ENCODE data around the gene GBP3.
"Not testable (repeated sequence)": the region's sequence is repeated elsewhere in the genome, so short reads cannot be mapped to it uniquely, and the experiment has no call there.

Gene GBP3

DNA sequence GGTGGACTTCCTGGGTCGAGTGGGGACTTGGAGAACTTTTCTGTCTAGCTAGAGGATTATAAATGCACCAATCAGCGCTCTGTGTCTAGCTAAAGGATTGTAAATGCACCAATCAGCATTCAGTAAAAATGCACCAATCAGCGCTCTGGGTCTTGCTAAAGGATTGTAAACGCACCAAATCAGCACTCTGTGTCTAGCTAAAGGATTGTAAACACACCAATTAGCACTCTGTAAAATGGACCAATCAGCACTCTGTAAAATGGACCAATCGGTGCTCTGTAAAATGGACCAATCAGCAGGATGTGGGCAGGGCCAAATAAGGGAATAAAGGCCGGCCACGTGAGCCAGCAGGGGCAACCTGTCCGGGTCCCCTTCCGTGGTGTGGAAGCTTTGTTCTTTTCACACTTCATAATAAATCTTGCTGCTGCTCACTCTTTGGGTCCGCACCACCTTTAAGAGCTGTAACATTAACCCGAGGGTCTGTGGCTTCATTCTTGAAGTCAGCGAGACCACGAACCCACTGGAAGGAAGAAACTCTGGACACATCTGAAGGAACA, 48.0 kb downstream of the GBP3 start:
- H2BK12ac ChIP-seq (ENCODE audit: low read length); H3K4me3 ChIP-seq (ENCODE audit: low read length in 2 of 2); H3K27me3 ChIP-seq (ENCODE audit: control insufficient read depth in 3 of 3, insufficient read depth in 3 of 3, low read depth in 1 of 3, low read length in 3 of 3); H3K27ac ChIP-seq (replicated peaks; ENCODE audit: low read length); H2AK5ac ChIP-seq (ENCODE audit: low read depth, low read length); DNase-seq (ENCODE audit: low spot score); H4K8ac ChIP-seq (ENCODE audit: low read depth, low read length); H3K23ac ChIP-seq (ENCODE audit: low read depth, low read length, poor library complexity); H4K91ac ChIP-seq (ENCODE audit: low read depth, low read length, poor library complexity); H3K79me1 ChIP-seq (ENCODE audit: low read depth, low read length); H3K9ac ChIP-seq (ENCODE audit: low read depth, low read length, poor library complexity); H3K9me3 ChIP-seq (replicated peaks in 1 of 2; ENCODE audit: control insufficient read depth in 2 of 2, insufficient read depth in 1 of 2, low read depth in 1 of 2, low read length in 2 of 2); H3K4me2 ChIP-seq (ENCODE audit: insufficient read depth, low read length, poor library complexity, severe bottlenecking); H2BK5ac ChIP-seq (ENCODE audit: low read length); H2BK15ac ChIP-seq (ENCODE audit: low read length); H3K4ac ChIP-seq (ENCODE audit: low read length); H3K4me1 ChIP-seq (ENCODE audit: control insufficient read depth in 2 of 2, insufficient read depth in 1 of 2, low read depth in 1 of 2, low read length in 2 of 2); H3K18ac ChIP-seq (ENCODE audit: low read length); H2BK120ac ChIP-seq (ENCODE audit: low read depth, low read length); H2AFZ ChIP-seq (ENCODE audit: low read length); H3K14ac ChIP-seq (ENCODE audit: low read length): not testable (repeated sequence)
- WGBS, 2 donors (ENCODE audit: extremely low coverage in 2 of 2, insufficient read length in 2 of 2, insufficient replicate concordance in 1 of 2) = no CpG with 5 or more reads among the region's 13 CpGs
- peaks cover 0 to 40% of the 10 kb centered on the region in 2 donors for H3K36me3 ChIP-seq (replicated peaks in 1 of 2; ENCODE audit: control insufficient read depth in 2 of 2, insufficient read depth in 2 of 2, low read length in 2 of 2)

- Histone ChIP-seq H3K4me2 (ENCODE audit: insufficient read depth, low read length, poor library complexity, severe bottlenecking) (no peak overlapping the region), H2AK5ac (ENCODE audit: low read depth, low read length) (no peak overlapping the region), H2BK120ac (ENCODE audit: low read depth, low read length) (no peak overlapping the region), H3K79me1 (ENCODE audit: low read depth, low read length) (peaks cover 3% of the 10 kb centered on the region), H3K27me3 (ENCODE audit: control insufficient read depth in 3 of 3, insufficient read depth in 3 of 3, low read depth in 1 of 3, low read length in 3 of 3) (no peaks in the 10 kb centered on the region), H3K9me3 (replicated peaks in 1 of 2; ENCODE audit: control insufficient read depth in 2 of 2, insufficient read depth in 1 of 2, low read depth in 1 of 2, low read length in 2 of 2) (peaks cover 0 to 3% of the 10 kb centered on the region in 2 donors), H3K14ac (ENCODE audit: low read length) (no peak overlapping the region), H2BK15ac (ENCODE audit: low read length) (no peak overlapping the region), H3K18ac (ENCODE audit: low read length) (no peak overlapping the region), H2BK5ac (ENCODE audit: low read length) (no peak overlapping the region), H3K4me3 (ENCODE audit: low read length in 2 of 2) (no peak overlapping the region), H3K23ac (ENCODE audit: low read depth, low read length, poor library complexity) (no peak overlapping the region), H3K27ac (replicated peaks; ENCODE audit: low read length) (no peak overlapping the region), H2BK12ac (ENCODE audit: low read length) (no peak overlapping the region), H3K4me1 (ENCODE audit: control insufficient read depth in 2 of 2, insufficient read depth in 1 of 2, low read depth in 1 of 2, low read length in 2 of 2) (no peaks in the 10 kb centered on the region), H3K9ac (ENCODE audit: low read depth, low read length, poor library complexity) (no peak overlapping the region), H3K36me3 (replicated peaks in 1 of 2; ENCODE audit: control insufficient read depth in 2 of 2, insufficient read depth in 2 of 2, low read length in 2 of 2) (peaks cover 0 to 40% of the 10 kb centered on the region in 2 donors), H4K8ac (ENCODE audit: low read depth, low read length) (no peak overlapping the region), H3K4ac (ENCODE audit: low read length) (no peak overlapping the region), H4K91ac (ENCODE audit: low read depth, low read length, poor library complexity) (no peak overlapping the region), H2AFZ (ENCODE audit: low read length) (no peak overlapping the region)
- no peak for DNase-seq (ENCODE audit: low spot score)
- WGBS, 2 donors (ENCODE audit: extremely low coverage in 2 of 2, insufficient read length in 2 of 2, insufficient replicate concordance in 1 of 2) = no CpG with 5 or more reads among the region's 2 CpGs
Measured at GRCh38 chr1:88973520-88974137, 49.0 kb downstream of the GBP3 start.

DNA sequence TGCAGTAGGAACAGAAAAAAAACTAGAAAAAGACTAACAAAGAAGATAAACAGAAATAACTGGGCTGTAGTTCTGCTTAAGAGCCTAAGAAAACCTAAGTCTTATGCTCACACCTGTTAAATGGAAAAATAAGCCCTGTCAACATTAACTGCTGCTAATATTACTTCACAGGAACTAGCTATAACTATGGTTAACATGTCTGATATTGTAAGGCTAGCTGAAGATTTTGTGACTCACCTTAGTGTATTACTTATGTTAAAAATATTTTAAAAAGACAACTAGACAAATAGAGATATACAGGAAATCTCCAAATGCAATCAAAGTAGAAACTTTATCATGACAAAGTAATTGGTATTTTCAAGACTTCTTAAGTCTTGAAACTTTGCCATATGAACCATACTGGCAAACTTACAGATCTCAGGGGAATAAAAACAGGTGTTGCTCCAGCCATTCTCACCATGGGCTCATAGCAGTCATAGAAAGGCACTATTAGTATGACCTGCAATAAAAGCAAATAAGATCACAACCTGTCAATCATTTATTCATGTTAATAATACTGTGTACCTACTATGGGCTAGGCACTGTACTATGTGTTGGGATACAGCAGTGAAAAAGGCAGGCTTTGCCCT, 60.9 kb downstream of the GBP3 start:
- Histone ChIP-seq H3K14ac (ENCODE audit: low read length) (no peak overlapping the region), H2AFZ (ENCODE audit: low read length) (no peak overlapping the region), H3K18ac (ENCODE audit: low read length) (no peak overlapping the region), H3K23ac (ENCODE audit: low read depth, low read length, poor library complexity) (no peak overlapping the region), H3K4me1 (ENCODE audit: control insufficient read depth in 2 of 2, insufficient read depth in 1 of 2, low read depth in 1 of 2, low read length in 2 of 2) (no peaks in the 10 kb centered on the region), H3K36me3 (replicated peaks in 1 of 2; ENCODE audit: control insufficient read depth in 2 of 2, insufficient read depth in 2 of 2, low read length in 2 of 2) (peaks cover 9 to 98% of the 10 kb centered on the region in 2 donors), H3K4me2 (ENCODE audit: insufficient read depth, low read length, poor library complexity, severe bottlenecking) (no peak overlapping the region), H3K79me1 (ENCODE audit: low read depth, low read length) (no peaks in the 10 kb centered on the region), H2BK15ac (ENCODE audit: low read length) (no peak overlapping the region), H4K8ac (ENCODE audit: low read depth, low read length) (no peak overlapping the region), H4K91ac (ENCODE audit: low read depth, low read length, poor library complexity) (no peak overlapping the region), H3K9me3 (replicated peaks in 1 of 2; ENCODE audit: control insufficient read depth in 2 of 2, insufficient read depth in 1 of 2, low read depth in 1 of 2, low read length in 2 of 2) (no peaks in the 10 kb centered on the region), H2AK5ac (ENCODE audit: low read depth, low read length) (no peak overlapping the region), H3K9ac (ENCODE audit: low read depth, low read length, poor library complexity) (no peak overlapping the region), H2BK120ac (ENCODE audit: low read depth, low read length) (no peak overlapping the region), H3K4me3 (ENCODE audit: low read length in 2 of 2) (no peak overlapping the region), H3K27me3 (ENCODE audit: control insufficient read depth in 3 of 3, insufficient read depth in 3 of 3, low read depth in 1 of 3, low read length in 3 of 3) (no peaks in the 10 kb centered on the region), H3K27ac (replicated peaks; ENCODE audit: low read length) (no peak overlapping the region), H2BK5ac (ENCODE audit: low read length) (no peak overlapping the region), H3K4ac (ENCODE audit: low read length) (no peak overlapping the region), H2BK12ac (ENCODE audit: low read length) (no peak overlapping the region)
- no peak for DNase-seq (ENCODE audit: low spot score)

DNA sequence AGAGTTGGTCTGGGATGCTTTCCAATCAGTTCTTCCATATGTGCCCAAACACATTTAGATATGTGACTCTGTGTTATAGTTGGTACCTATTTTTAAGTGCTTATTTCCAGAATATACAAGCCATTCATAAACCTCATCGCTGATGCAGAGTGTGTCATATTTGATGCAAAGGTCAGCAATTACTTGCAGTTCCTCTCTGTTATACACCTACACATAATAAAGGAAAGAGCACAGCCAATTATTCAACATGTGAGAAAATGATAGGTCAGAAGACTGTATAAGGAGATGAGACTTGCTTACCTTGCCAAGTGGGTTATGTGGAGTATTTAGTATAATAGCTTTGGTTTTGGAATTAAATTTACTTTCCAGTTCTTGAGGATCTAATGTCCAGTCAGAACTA, 61.6 kb downstream of the GBP3 start:
- Histone ChIP-seq H2AFZ (ENCODE audit: low read length) (no peak overlapping the region), H2BK15ac (ENCODE audit: low read length) (no peak overlapping the region), H3K27ac (replicated peaks; ENCODE audit: low read length) (no peak overlapping the region), H3K14ac (ENCODE audit: low read length) (no peak overlapping the region), H2AK5ac (ENCODE audit: low read depth, low read length) (no peak overlapping the region), H4K8ac (ENCODE audit: low read depth, low read length) (no peak overlapping the region), H3K4me1 (ENCODE audit: control insufficient read depth in 2 of 2, insufficient read depth in 1 of 2, low read depth in 1 of 2, low read length in 2 of 2) (no peaks in the 10 kb centered on the region), H3K18ac (ENCODE audit: low read length) (no peak overlapping the region), H3K9me3 (replicated peaks in 1 of 2; ENCODE audit: control insufficient read depth in 2 of 2, insufficient read depth in 1 of 2, low read depth in 1 of 2, low read length in 2 of 2) (no peaks in the 10 kb centered on the region), H2BK120ac (ENCODE audit: low read depth, low read length) (no peak overlapping the region), H3K27me3 (ENCODE audit: control insufficient read depth in 3 of 3, insufficient read depth in 3 of 3, low read depth in 1 of 3, low read length in 3 of 3) (no peaks in the 10 kb centered on the region), H3K4ac (ENCODE audit: low read length) (no peak overlapping the region), H3K36me3 (replicated peaks in 1 of 2; ENCODE audit: control insufficient read depth in 2 of 2, insufficient read depth in 2 of 2, low read length in 2 of 2) (peaks cover 11 to 98% of the 10 kb centered on the region in 2 donors), H4K91ac (ENCODE audit: low read depth, low read length, poor library complexity) (no peak overlapping the region), H2BK12ac (ENCODE audit: low read length) (no peak overlapping the region), H3K79me1 (ENCODE audit: low read depth, low read length) (no peaks in the 10 kb centered on the region), H3K4me3 (ENCODE audit: low read length in 2 of 2) (no peak overlapping the region), H3K23ac (ENCODE audit: low read depth, low read length, poor library complexity) (no peak overlapping the region), H3K9ac (ENCODE audit: low read depth, low read length, poor library complexity) (no peak overlapping the region), H2BK5ac (ENCODE audit: low read length) (no peak overlapping the region), H3K4me2 (ENCODE audit: insufficient read depth, low read length, poor library complexity, severe bottlenecking) (no peak overlapping the region)
- WGBS, 2 donors (ENCODE audit: extremely low coverage in 2 of 2, insufficient read length in 2 of 2, insufficient replicate concordance in 1 of 2) = no CpG with 5 or more reads among the region's 1 CpG
- DNase-seq (ENCODE audit: low spot score) = no peak

Data from neuronal stem cell (in vitro differentiated cells).